SKM-1 (cell line): ENCODE measurements around the gene SYNDIG1L.
"Not testable (repeated sequence)": the region's sequence is repeated elsewhere in the genome, so short reads cannot be mapped to it uniquely, and the experiment has no call there.

Source experiments
- DNase-seq: peaks from one replicate; lab custom pipeline; 2025; ENCODE audit not compliant: unreplicated experiment; lab: John Stamatoyannopoulos, UW

Gene SYNDIG1L

GRCh38 chr14:74426202-74426582 lies at the start of gene SYNDIG1L:
TSS of gene SYNDIG1L (minus strand) at chr14:74426210. CDS start at chr14:74409744, 16,466 bp downstream.
- DNase-seq = no peak

- no peak for DNase-seq
Observed at GRCh38 chr14:74475678-74476077, 49.7 kb upstream of the SYNDIG1L start.

GRCh38 chr14:74474376-74474775 lies 48.4 kb upstream of the SYNDIG1L start:
- no peak for DNase-seq

GRCh38 chr14:74472601-74473000 lies 46.6 kb upstream of the SYNDIG1L start:
- no peak for DNase-seq

GRCh38 chr14:74469548-74470518 lies 43.8 kb upstream of the SYNDIG1L start:
- no peak for DNase-seq

- no peak for DNase-seq
Observed at GRCh38 chr14:74468513-74468912, 42.5 kb upstream of the SYNDIG1L start.

GRCh38 chr14:74465335-74465734 lies 39.3 kb upstream of the SYNDIG1L start:
- no peak for DNase-seq

GRCh38 chr14:74464785-74465184 lies 38.8 kb upstream of the SYNDIG1L start:
- DNase-seq = no peak

GRCh38 chr14:74463697-74464096 lies 37.7 kb upstream of the SYNDIG1L start:
- no peak for DNase-seq

- DNase-seq = no peak
Observed at GRCh38 chr14:74462993-74463392, 37.0 kb upstream of the SYNDIG1L start.

GRCh38 chr14:74459976-74460375 lies 34.0 kb upstream of the SYNDIG1L start:
- no peak for DNase-seq

- no peak for DNase-seq
Observed at GRCh38 chr14:74459289-74459946, 33.4 kb upstream of the SYNDIG1L start.

- DNase-seq = no peak
Observed at GRCh38 chr14:74457565-74457895, 31.5 kb upstream of the SYNDIG1L start.

GRCh38 chr14:74456684-74457564 lies 30.9 kb upstream of the SYNDIG1L start:
- no peak for DNase-seq

- DNase-seq = not testable (repeated sequence)
Observed at GRCh38 chr14:74454397-74454796, 28.4 kb upstream of the SYNDIG1L start.

- DNase-seq = no peak
Observed at GRCh38 chr14:74444866-74445265, 18.9 kb upstream of the SYNDIG1L start.

- no peak for DNase-seq
Observed at GRCh38 chr14:74442757-74443156, 16.7 kb upstream of the SYNDIG1L start.

- no peak for DNase-seq
Observed at GRCh38 chr14:74441113-74441512, 15.1 kb upstream of the SYNDIG1L start.

GRCh38 chr14:74438351-74438915 lies 12.4 kb upstream of the SYNDIG1L start:
- DNase-seq = no peak

- DNase-seq = no peak
Observed at GRCh38 chr14:74437496-74438053, 11.6 kb upstream of the SYNDIG1L start.

- no peak for DNase-seq
Observed at GRCh38 chr14:74434294-74434693, 8.3 kb upstream of the SYNDIG1L start.
